ENCODE measurements around the gene TLCD4. TPM values are rescaled to one million over a fixed set of nuclear protein-coding genes. Genes with fewer than 3 reads are reported as not detected.

TLCD4 gene
- total RNA-seq, 2 experiments from 2014 or later = not detected

- peaks cover 14% of the 10 kb centered on the region for H3K4me1 ChIP-seq (ENCODE audit: insufficient read depth, low read length, poor library complexity, severe bottlenecking)
- H3K36me3 ChIP-seq (ENCODE audit: insufficient read depth, low read length) = no peaks in the 10 kb centered on the region
- peak overlapping the region; percentile 38 for H3K27ac ChIP-seq (ENCODE audit: low read depth, low read length, poor library complexity, severe bottlenecking)
- no peak for DNase-seq (ENCODE audit: low spot score)
- intact Hi-C loops (cut with micrococcal nuclease; ENCODE audit: unreplicated experiment) = loop anchor here (2.0 kb wide), 1 partner anchor 161 kb away; the partner anchor contains the start of gene RWDD3
- ChIA-PET POLR2A (interaction anchor here (0.6 to 2.8 kb wide), 7 partner anchors 11 to 160 kb away, joined by 3 to 14 read pairs (median 3); partner anchors contain the start of gene RWDD3), CTCF (ENCODE audit: unreplicated experiment) (interaction anchor here (0.6 to 1.6 kb wide), 3 partner anchors 11 to 160 kb away, joined by 3 to 4 read pairs (median 3); no protein-coding TSS in a partner anchor)
- peaks cover 7% of the 10 kb centered on the region; the same call in 1 of the 2 replicates for H3K79me2 ChIP-seq (ENCODE audit: insufficient read depth, low read depth, low read length)
- no TSS peak for BruUV-seq (replicated peaks)
- TF ChIP-seq EZH2phosphoT487 (IDR thresholded peaks at IDR 0.05; ENCODE audit: borderline replicate concordance, low read depth, low read length) = no peak
- TF ChIP-seq CTCF (conservative IDR thresholded peaks at IDR 0.05; ENCODE audit: low read length) = no peak
- H3K9me3 ChIP-seq (ENCODE audit: low read length) = no peaks in the 10 kb centered on the region
- H3K4me3 ChIP-seq (ENCODE audit: low read depth, low read length, poor library complexity, severe bottlenecking) = peak overlapping the region; percentile 71
- H4K20me1 ChIP-seq (ENCODE audit: insufficient read depth, low read length) = no peaks in the 10 kb centered on the region
- H2AFZ ChIP-seq (ENCODE audit: low read length) = peak overlapping the region; percentile 99
- no peaks in the 10 kb centered on the region for H3K9me2 ChIP-seq (ENCODE audit: insufficient read depth, low read length)
- peak overlapping the region; percentile 87 for H3K4me2 ChIP-seq (ENCODE audit: low read length)
Observed at GRCh38 chr1:95073446-95073845, 43.7 kb upstream of the TLCD4 start.

GRCh38 chr1:95076034-95076433 is 41.1 kb upstream of the TLCD4 start:
- Histone ChIP-seq H2AFZ (ENCODE audit: low read length) (no peak overlapping the region), H3K4me3 (ENCODE audit: low read depth, low read length, poor library complexity, severe bottlenecking) (no peak overlapping the region), H3K36me3 (ENCODE audit: insufficient read depth, low read length) (no peaks in the 10 kb centered on the region), H4K20me1 (ENCODE audit: insufficient read depth, low read length) (no peaks in the 10 kb centered on the region), H3K4me2 (ENCODE audit: low read length) (no peak overlapping the region), H3K9me3 (ENCODE audit: low read length) (no peaks in the 10 kb centered on the region), H3K4me1 (ENCODE audit: insufficient read depth, low read length, poor library complexity, severe bottlenecking) (peaks cover 14% of the 10 kb centered on the region), H3K27ac (ENCODE audit: low read depth, low read length, poor library complexity, severe bottlenecking) (no peak overlapping the region), H3K79me2 (ENCODE audit: insufficient read depth, low read depth, low read length) (peaks cover 7% of the 10 kb centered on the region; the same call in 1 of the 2 replicates), H3K9me2 (ENCODE audit: insufficient read depth, low read length) (no peaks in the 10 kb centered on the region)
- intact Hi-C loops (cut with micrococcal nuclease; ENCODE audit: unreplicated experiment) = no loop called here
- ChIA-PET POLR2A (interaction anchor here (1.1 kb wide), 1 partner anchor 9 kb away, joined by 4 read pairs; no protein-coding TSS in a partner anchor), CTCF (ENCODE audit: unreplicated experiment) (no interaction called here)
- TF ChIP-seq EZH2phosphoT487 (IDR thresholded peaks at IDR 0.05; ENCODE audit: borderline replicate concordance, low read depth, low read length) (no peak), CTCF (conservative IDR thresholded peaks at IDR 0.05; ENCODE audit: low read length) (no peak)
- BruUV-seq (replicated peaks) = no TSS peak
- no peak for DNase-seq (ENCODE audit: low spot score)

- Histone ChIP-seq H3K79me2 (ENCODE audit: insufficient read depth, low read depth, low read length) (no peaks in the 10 kb centered on the region), H3K4me2 (ENCODE audit: low read length) (no peak overlapping the region), H3K4me1 (ENCODE audit: insufficient read depth, low read length, poor library complexity, severe bottlenecking) (no peaks in the 10 kb centered on the region), H3K27ac (ENCODE audit: low read depth, low read length, poor library complexity, severe bottlenecking) (no peak overlapping the region), H3K36me3 (ENCODE audit: insufficient read depth, low read length) (no peaks in the 10 kb centered on the region), H3K9me3 (ENCODE audit: low read length) (no peaks in the 10 kb centered on the region), H3K4me3 (ENCODE audit: low read depth, low read length, poor library complexity, severe bottlenecking) (no peak overlapping the region), H4K20me1 (ENCODE audit: insufficient read depth, low read length) (no peaks in the 10 kb centered on the region), H3K9me2 (ENCODE audit: insufficient read depth, low read length) (no peaks in the 10 kb centered on the region), H2AFZ (ENCODE audit: low read length) (no peak overlapping the region)
- no peak for TF ChIP-seq CTCF (conservative IDR thresholded peaks at IDR 0.05; ENCODE audit: low read length)
- TF ChIP-seq EZH2phosphoT487 (IDR thresholded peaks at IDR 0.05; ENCODE audit: borderline replicate concordance, low read depth, low read length) = no peak
- intact Hi-C loops (cut with micrococcal nuclease; ENCODE audit: unreplicated experiment) = no loop called here
- CTCF ChIA-PET (ENCODE audit: unreplicated experiment) = interaction anchor here (0.5 kb wide), 1 partner anchor 143 kb away, joined by 3 read pairs; no protein-coding TSS in a partner anchor
- BruUV-seq (replicated peaks) = no TSS peak
- DNase-seq (ENCODE audit: low spot score) = no peak
- POLR2A ChIA-PET = interaction anchor here (0.6 kb wide), 2 partner anchors 640 to 1172 kb away, joined by 3 read pairs; no protein-coding TSS in a partner anchor
Observed at GRCh38 chr1:95080446-95080845, 36.7 kb upstream of the TLCD4 start.
